ENCODE results near the gene TMEM94.
"Not testable (repeated sequence)": the region's sequence is repeated elsewhere in the genome, so short reads cannot be mapped to it uniquely, and the experiment has no call there.

Gene TMEM94

DNA sequence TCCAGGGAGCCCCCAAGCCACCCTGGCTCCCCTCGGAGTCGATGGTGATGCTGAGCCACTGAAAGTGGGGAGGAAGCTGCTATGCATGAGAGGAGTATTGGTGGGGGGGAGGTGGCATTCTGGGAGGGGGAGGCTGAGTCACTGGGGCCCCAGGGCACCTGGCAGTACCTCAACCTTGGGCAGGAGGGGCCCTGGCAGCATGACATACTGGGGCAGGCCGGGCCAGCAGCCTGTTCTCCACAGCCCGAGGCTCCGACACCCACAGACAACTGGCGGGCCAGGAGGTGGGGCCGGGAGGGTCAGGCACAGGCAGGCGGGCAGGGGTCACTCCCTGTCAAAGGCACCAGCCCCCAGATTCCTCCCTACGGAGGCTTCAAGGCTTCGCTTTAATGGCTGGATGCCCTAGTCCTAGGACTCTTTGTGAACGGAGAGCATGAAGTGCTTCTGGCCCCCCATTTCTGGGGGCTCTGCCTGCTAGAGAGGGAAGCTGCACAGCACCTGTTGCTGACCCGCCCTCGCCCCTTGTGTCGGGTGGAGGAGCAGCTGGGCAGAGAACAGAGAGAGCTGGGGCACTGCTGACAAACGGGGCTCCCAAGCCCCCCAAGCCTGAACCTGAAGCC is 58.0 kb downstream of the TMEM94 start:
- DNase-seq (ENCODE audit: insufficient read length, low spot score) = no peak
- TF ChIP-seq POLR2AphosphoS5 (IDR thresholded peaks at IDR 0.05; ENCODE audit: low read depth, low read length) = no peak
- TF ChIP-seq PAX5 (IDR thresholded peaks at IDR 0.05; ENCODE audit: insufficient read depth, low read length, severe bottlenecking) = no peak
- TF ChIP-seq SPI1 (IDR thresholded peaks at IDR 0.05; ENCODE audit: low read depth, low read length) = no peak
- no peak for TF ChIP-seq POU2F2 (IDR thresholded peaks at IDR 0.05; ENCODE audit: low read depth, low read length)
- no peak for TF ChIP-seq POLR2A (IDR thresholded peaks at IDR 0.05; ENCODE audit: low read depth, low read length)
- TF ChIP-seq TAF1 (IDR thresholded peaks at IDR 0.05; ENCODE audit: low read depth, low read length) = no peak
- FAIRE-seq = no peak

DNA sequence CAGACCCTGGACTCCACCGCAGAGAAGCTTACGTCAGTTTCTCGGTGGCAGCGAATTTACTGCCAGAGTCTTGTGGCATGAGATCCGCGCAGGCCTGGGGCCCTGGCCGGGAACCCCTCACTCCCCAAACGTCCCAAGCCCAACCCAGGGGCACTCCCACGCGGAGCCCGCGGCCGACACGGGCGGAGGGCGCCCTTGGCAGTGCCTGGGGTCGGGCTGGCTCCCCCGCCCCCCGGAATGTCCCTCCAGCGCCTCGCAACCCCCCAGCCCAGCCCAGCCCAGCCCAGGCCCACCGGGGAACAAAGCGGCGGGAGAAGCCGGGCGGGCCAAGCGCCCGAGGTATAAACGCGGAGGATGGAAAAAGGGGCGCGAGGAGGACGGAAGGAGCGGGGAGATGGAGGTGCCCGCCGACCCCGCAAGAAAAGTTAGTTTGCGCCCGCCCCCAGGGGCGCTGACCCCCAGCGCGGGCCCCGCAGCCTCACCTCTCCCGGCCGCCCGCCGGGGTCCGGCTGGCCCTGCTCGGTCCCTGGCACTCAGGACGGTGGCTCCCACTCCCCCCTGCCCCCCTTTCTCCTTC is 58.6 kb downstream of the TMEM94 start:
- FAIRE-seq (no peak), DNase-seq (ENCODE audit: insufficient read length, low spot score) (no peak)
- TF ChIP-seq PAX5 (IDR thresholded peaks at IDR 0.05; ENCODE audit: insufficient read depth, low read length, severe bottlenecking) (no peak), SPI1 (IDR thresholded peaks at IDR 0.05; ENCODE audit: low read depth, low read length) (no peak), TAF1 (IDR thresholded peaks at IDR 0.05; ENCODE audit: low read depth, low read length) (no peak), POLR2AphosphoS5 (IDR thresholded peaks at IDR 0.05; ENCODE audit: low read depth, low read length) (no peak), POLR2A (IDR thresholded peaks at IDR 0.05; ENCODE audit: low read depth, low read length) (no peak), POU2F2 (IDR thresholded peaks at IDR 0.05; ENCODE audit: low read depth, low read length) (no peak)

DNA sequence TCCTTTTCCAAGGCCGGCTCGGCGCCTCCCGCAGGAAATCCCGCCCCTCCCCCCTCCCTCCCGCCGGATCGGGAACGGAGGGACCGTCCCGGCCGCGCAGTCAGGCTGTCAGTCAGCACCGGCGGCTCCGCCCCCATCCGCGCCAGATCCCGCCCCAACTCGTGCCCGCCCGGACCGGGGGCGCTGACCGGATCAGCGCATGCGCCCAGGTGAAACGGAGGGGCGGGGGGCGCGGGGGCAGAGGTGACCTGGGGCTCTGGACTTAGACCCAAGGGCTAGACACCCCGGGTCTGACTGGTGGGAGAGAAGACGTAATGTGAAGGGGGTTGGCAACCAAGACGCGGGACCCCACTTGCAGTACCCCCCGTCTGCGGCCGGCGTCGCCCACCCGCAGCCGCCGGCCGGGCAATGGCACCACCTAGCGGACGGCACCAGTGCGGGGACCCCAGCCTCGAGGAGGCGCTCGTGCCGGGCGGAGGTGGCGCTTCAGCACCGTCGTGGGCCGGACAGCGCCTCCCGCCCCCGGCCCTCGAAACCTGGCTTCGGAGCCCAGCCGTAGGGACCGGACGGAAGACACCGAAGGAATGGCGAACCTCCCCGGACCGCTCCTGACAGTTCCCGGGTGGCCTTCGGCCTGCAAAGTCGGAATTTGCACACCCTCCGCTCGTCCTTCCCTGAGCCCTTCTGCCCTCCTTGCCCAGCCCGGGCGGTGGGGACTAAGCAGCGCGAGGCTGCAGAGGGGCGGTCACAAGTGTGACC is 59.2 kb downstream of the TMEM94 start, which contains the start of gene CASKIN2:
Gene CASKIN2 (minus strand): TSS at position 42 of the 759 bp plus-strand sequence. CDS start 1,733 bp downstream, outside the sequence.
- DNase-seq (ENCODE audit: insufficient read length, low spot score) (peak; percentile 93), FAIRE-seq (peak; percentile 90)
- no peak for TF ChIP-seq SPI1 (IDR thresholded peaks at IDR 0.05; ENCODE audit: low read depth, low read length)
- TF ChIP-seq TAF1 (IDR thresholded peaks at IDR 0.05; ENCODE audit: low read depth, low read length) = no peak
- peak; percentile 22 for TF ChIP-seq PAX5 (IDR thresholded peaks at IDR 0.05; ENCODE audit: insufficient read depth, low read length, severe bottlenecking)
- peak; percentile 57; the same call in 1 of the 2 replicates for TF ChIP-seq POU2F2 (IDR thresholded peaks at IDR 0.05; ENCODE audit: low read depth, low read length)
- no peak for TF ChIP-seq POLR2A (IDR thresholded peaks at IDR 0.05; ENCODE audit: low read depth, low read length)
- no peak for TF ChIP-seq POLR2AphosphoS5 (IDR thresholded peaks at IDR 0.05; ENCODE audit: low read depth, low read length)

DNA sequence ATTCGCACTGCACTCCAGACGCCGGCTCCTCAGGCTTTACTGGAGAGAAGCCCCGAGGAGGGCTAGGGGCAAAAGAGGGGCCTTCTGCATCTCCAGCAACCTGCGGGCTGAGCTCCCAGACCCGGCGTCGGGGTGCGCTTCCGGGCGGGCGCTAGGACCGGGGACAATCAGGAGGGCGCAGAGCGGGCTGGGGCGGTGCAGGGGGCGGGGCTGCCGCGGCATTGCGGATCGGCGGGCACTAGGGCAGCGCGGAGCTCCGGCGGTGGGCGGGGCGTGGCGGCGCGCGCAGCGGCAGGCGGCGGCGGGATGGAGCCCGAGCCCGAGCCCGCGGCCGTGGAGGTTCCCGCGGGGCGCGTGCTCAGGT is 59.8 kb downstream of the TMEM94 start, which contains the start of gene TSEN54:
Gene TSEN54 (plus strand): TSS at position 274 of the 364 bp plus-strand sequence. CDS start 33 bp downstream, at position 307.
- no peak for TF ChIP-seq SPI1 (IDR thresholded peaks at IDR 0.05; ENCODE audit: low read depth, low read length)
- peak; percentile 52 for TF ChIP-seq PAX5 (IDR thresholded peaks at IDR 0.05; ENCODE audit: insufficient read depth, low read length, severe bottlenecking)
- TF ChIP-seq POLR2A (IDR thresholded peaks at IDR 0.05; ENCODE audit: low read depth, low read length) = no peak
- no peak for TF ChIP-seq TAF1 (IDR thresholded peaks at IDR 0.05; ENCODE audit: low read depth, low read length)
- FAIRE-seq (peak; percentile 96), DNase-seq (ENCODE audit: insufficient read length, low spot score) (peak; percentile 100)

DNA sequence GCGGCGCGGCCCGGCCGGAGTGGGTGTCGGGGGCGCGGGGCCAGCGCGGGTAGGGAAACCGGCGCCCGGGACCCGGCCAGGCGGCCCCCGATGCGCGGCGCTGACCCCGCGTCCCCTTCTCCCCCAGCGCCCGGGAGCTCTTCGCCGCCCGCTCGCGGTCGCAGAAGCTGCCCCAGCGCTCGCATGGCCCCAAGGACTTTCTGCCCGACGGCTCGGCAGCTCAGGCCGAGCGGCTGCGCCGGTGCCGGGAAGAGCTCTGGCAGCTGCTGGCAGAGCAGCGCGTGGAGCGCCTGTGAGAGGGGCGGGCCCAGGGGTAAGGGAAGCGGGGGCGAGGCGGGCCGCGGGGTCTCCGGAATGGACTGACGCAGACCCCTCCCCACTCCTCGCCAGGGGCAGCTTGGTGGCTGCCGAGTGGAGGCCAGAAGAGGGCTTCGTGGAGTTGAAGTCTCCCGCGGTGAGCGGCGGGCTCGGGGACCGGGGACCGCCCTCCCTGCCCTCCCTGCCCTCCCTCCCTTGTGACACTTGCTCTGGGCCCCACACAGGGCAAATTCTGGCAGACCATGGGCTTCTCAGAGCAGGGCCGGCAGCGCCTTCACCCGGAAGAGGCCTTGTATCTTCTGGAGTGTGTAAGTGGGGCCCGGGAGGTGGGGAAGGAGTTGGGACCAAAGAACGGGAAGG is 60.3 kb downstream of the TMEM94 start:
- DNase-seq (ENCODE audit: insufficient read length, low spot score) (no peak), FAIRE-seq (peak; percentile 63)
- TF ChIP-seq TAF1 (IDR thresholded peaks at IDR 0.05; ENCODE audit: low read depth, low read length) (no peak), POLR2A (IDR thresholded peaks at IDR 0.05; ENCODE audit: low read depth, low read length) (no peak), PAX5 (IDR thresholded peaks at IDR 0.05; ENCODE audit: insufficient read depth, low read length, severe bottlenecking) (no peak), POLR2AphosphoS5 (IDR thresholded peaks at IDR 0.05; ENCODE audit: low read depth, low read length) (no peak), POU2F2 (IDR thresholded peaks at IDR 0.05; ENCODE audit: low read depth, low read length) (no peak), SPI1 (IDR thresholded peaks at IDR 0.05; ENCODE audit: low read depth, low read length) (no peak)

DNA sequence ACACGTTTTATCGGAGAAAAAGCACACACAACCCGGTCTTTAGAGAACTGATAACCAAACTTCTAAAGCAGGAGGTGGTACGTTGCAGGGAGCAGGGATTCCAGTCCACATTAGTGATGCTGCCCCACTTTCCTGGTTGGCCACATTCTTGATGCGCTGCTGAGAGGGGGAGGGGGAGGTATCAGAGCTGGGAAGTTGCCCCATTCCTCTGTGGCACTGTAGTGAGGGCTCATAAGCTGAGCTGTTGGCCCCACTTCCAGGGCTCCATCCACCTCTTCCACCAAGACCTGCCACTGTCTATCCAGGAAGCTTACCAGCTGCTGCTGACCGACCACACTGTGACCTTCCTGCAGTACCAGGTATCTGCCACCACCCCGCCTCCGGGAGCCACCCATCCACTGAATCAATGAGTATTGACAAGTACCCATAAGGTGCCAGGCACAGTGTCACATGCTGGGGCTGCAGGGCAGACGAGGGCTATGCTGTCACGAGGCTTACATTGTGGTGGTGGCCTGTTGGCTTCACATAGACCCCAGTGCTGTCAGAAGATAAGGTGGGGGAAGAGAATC is 60.9 kb downstream of the TMEM94 start:
- DNase-seq (ENCODE audit: insufficient read length, low spot score) (no peak), FAIRE-seq (peak; percentile 63)
- no peak for TF ChIP-seq POLR2A (IDR thresholded peaks at IDR 0.05; ENCODE audit: low read depth, low read length)
- TF ChIP-seq PAX5 (IDR thresholded peaks at IDR 0.05; ENCODE audit: insufficient read depth, low read length, severe bottlenecking) = no peak
- no peak for TF ChIP-seq POLR2AphosphoS5 (IDR thresholded peaks at IDR 0.05; ENCODE audit: low read depth, low read length)
- no peak for TF ChIP-seq TAF1 (IDR thresholded peaks at IDR 0.05; ENCODE audit: low read depth, low read length)

DNA sequence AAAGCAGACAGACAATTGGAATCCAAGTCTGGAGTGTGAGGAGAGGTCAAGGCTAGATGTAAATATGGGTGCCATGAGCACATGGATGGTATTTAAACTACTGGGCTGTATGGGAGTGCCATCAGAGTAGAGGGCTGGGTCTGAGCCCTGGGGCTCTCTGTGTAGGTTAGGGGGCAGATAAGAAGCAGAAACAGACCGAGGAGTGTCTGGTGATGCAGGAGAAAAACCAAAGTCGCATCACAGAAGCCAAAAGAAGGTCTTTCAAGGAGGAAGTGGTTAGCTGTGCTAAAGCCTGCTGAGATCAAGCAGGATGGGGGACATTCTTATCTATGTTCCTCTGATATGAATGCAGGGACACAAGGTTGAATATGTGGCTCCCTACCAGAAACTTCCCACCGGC is 61.8 kb downstream of the TMEM94 start:
- DNase-seq (ENCODE audit: insufficient read length, low spot score) (no peak), FAIRE-seq (peak; percentile 91)
- TF ChIP-seq POLR2A (IDR thresholded peaks at IDR 0.05; ENCODE audit: low read depth, low read length) (no peak), POU2F2 (IDR thresholded peaks at IDR 0.05; ENCODE audit: low read depth, low read length) (no peak), POLR2AphosphoS5 (IDR thresholded peaks at IDR 0.05; ENCODE audit: low read depth, low read length) (no peak), PAX5 (IDR thresholded peaks at IDR 0.05; ENCODE audit: insufficient read depth, low read length, severe bottlenecking) (no peak), TAF1 (IDR thresholded peaks at IDR 0.05; ENCODE audit: low read depth, low read length) (no peak), SPI1 (IDR thresholded peaks at IDR 0.05; ENCODE audit: low read depth, low read length) (peak; percentile 89)

DNA sequence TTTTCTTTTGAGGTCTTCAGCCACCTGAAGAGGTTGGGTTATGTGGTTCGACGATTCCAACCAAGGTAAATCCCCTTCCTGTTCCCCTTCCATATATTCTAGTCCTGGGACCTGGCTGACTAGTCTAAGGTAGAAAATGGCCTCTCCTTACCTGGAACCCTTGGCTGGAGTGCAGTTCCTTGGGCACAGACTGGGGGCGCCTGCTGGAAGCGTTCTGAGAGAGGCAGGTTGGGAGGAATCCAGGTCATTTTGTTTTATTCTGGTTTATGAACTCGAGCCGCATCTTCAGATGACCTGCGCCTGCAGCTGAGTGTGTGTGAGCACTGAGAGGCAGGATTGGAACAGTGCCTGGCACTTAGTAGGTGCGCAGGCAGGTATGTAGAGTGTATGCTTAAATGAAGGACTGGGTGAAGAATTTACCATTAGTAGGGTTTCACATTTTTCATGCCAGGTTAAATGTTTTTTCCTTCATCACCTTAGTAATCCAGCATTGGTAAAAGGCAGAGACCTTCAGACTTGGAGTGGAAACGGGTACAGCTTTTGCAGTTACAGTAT is 62.6 kb downstream of the TMEM94 start:
- FAIRE-seq (no peak), DNase-seq (ENCODE audit: insufficient read length, low spot score) (no peak)
- TF ChIP-seq SPI1 (IDR thresholded peaks at IDR 0.05; ENCODE audit: low read depth, low read length) = no peak
- no peak for TF ChIP-seq POU2F2 (IDR thresholded peaks at IDR 0.05; ENCODE audit: low read depth, low read length)
- TF ChIP-seq POLR2A (IDR thresholded peaks at IDR 0.05; ENCODE audit: low read depth, low read length) = no peak
- no peak for TF ChIP-seq POLR2AphosphoS5 (IDR thresholded peaks at IDR 0.05; ENCODE audit: low read depth, low read length)
- no peak for TF ChIP-seq TAF1 (IDR thresholded peaks at IDR 0.05; ENCODE audit: low read depth, low read length)
- no peak for TF ChIP-seq PAX5 (IDR thresholded peaks at IDR 0.05; ENCODE audit: insufficient read depth, low read length, severe bottlenecking)

DNA sequence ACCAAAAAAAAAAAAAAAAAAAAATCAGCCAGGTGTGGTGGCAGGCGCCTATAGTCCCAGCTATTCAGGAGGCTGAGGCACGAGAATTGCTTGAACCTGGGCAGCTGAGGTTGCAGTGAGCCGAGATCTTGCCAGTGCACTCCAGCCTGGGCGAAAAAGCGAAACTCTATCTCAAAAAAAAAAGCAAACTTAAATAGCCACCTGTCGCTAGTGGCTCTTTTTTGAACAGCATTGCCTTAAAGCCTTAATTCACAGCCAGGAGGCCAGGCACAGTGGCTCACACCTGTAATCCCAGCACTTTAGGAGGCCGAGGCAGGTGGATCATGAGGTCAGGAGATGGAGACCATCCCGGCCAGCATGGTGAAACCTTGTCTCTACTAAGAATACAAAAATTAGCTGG is 64.0 kb downstream of the TMEM94 start:
- FAIRE-seq = not testable (repeated sequence)

More for the DNA sequence above, 64.0 kb downstream of the TMEM94 start:
- not testable (repeated sequence) for DNase-seq (ENCODE audit: insufficient read length, low spot score)

Measured in GM12891 (cell line).